Mesendoderm (in vitro differentiated cells): ENCODE data around the gene DEPDC1B.
A peak's percentile ranks its signal among the peaks of the same experiment; 100 is the strongest.
"Not testable (repeated sequence)": the region's sequence is repeated elsewhere in the genome, so short reads cannot be mapped to it uniquely, and the experiment has no call there.

ENCODE experiments used
- DNase-seq: peaks from one replicate; pipeline ENCODE4 v3.0.0; 2013
- H2AK5ac ChIP-seq: 2 replicates; pipeline ENCODE4 v1.6.1; 2013; ENCODE audit warnings: low read length, inconsistent platforms
- H2BK120ac ChIP-seq: 2 replicates; pipeline ENCODE4 v1.6.1; 2013; ENCODE audit warnings: low read depth, mild to moderate bottlenecking, low read length, moderate library complexity, mixed read lengths
- H2BK15ac ChIP-seq: replicated peaks from 2 replicates; pipeline ENCODE4 v1.6.1; 2013; ENCODE audit warnings: low read depth, mild to moderate bottlenecking, moderate library complexity
- H2BK5ac ChIP-seq: 2 replicates; pipeline ENCODE4 v1.6.1; 2013; ENCODE audit warnings: low read length, inconsistent platforms
- H3K18ac ChIP-seq: 2 replicates; pipeline ENCODE4 v1.6.1; 2013; ENCODE audit warnings: mild to moderate bottlenecking, low read length, mixed read lengths
- H3K23ac ChIP-seq: one replicate; pipeline ENCODE4 v1.6.1; 2013; ENCODE audit warnings: low read length
- H3K27ac ChIP-seq: 2 replicates; pipeline ENCODE4 v1.5.1; 2013; ENCODE audit warnings: low read depth, mild to moderate bottlenecking, inconsistent platforms, low read length, moderate library complexity
- H3K27me3 ChIP-seq: 2 replicates; pipeline ENCODE4 v1.6.1; 2013; ENCODE audit warnings: low read length, control low read depth, mild to moderate bottlenecking, inconsistent platforms; ENCODE audit not compliant: insufficient read depth, poor library complexity
- H3K36me3 ChIP-seq: 2 replicates; pipeline ENCODE4 v1.6.1; 2013; ENCODE audit warnings: low read length, inconsistent platforms; ENCODE audit not compliant: control insufficient read depth, insufficient read depth
- H3K4ac ChIP-seq: one replicate; pipeline ENCODE4 v1.6.1; 2013; ENCODE audit warnings: low read depth, mild to moderate bottlenecking, low read length, moderate library complexity
- H3K4me1 ChIP-seq: 2 replicates; pipeline ENCODE4 v1.6.1; 2013; ENCODE audit warnings: low read depth, low read length, inconsistent platforms; ENCODE audit not compliant: control insufficient read depth
- H3K4me2 ChIP-seq: 2 replicates; pipeline ENCODE4 v1.6.1; 2013; ENCODE audit warnings: low read length
- H3K4me3 ChIP-seq: 2 replicates; pipeline ENCODE4 v1.5.1; 2013; ENCODE audit warnings: mild to moderate bottlenecking, low read length
- H3K56ac ChIP-seq: one replicate; pipeline ENCODE4 v1.6.1; 2013; ENCODE audit warnings: low read length
- H3K79me1 ChIP-seq: 2 replicates; pipeline ENCODE4 v1.6.1; 2013; ENCODE audit warnings: low read length, inconsistent platforms
- H3K79me2 ChIP-seq: 2 replicates; pipeline ENCODE4 v1.6.1; 2013; ENCODE audit warnings: mild to moderate bottlenecking, low read length; ENCODE audit not compliant: control insufficient read depth, insufficient read depth
- H3K9ac ChIP-seq: 2 replicates; pipeline ENCODE4 v1.6.1; 2013; ENCODE audit warnings: low read length, inconsistent platforms
- H4K5ac ChIP-seq: one replicate; pipeline ENCODE4 v1.6.1; 2013; ENCODE audit warnings: low read length
- H4K8ac ChIP-seq: one replicate; pipeline ENCODE4 v1.6.1; 2013; ENCODE audit warnings: low read depth, mild to moderate bottlenecking, control low read depth, low read length, moderate library complexity
- WGBS: extraction: QIAGEN DNeasy Blood & Tissue Kit; methylation state at CpG from one replicate; pipeline ENCODE4 v1.1.7; 2013; ENCODE audit warnings: low lambda C conversion rate, missing lambda C conversion rate; ENCODE audit not compliant: insufficient coverage; ENCODE audit errors: extremely low coverage; 5-methylcytosine and 5-hydroxymethylcytosine counted together

The DEPDC1B gene

DNA sequence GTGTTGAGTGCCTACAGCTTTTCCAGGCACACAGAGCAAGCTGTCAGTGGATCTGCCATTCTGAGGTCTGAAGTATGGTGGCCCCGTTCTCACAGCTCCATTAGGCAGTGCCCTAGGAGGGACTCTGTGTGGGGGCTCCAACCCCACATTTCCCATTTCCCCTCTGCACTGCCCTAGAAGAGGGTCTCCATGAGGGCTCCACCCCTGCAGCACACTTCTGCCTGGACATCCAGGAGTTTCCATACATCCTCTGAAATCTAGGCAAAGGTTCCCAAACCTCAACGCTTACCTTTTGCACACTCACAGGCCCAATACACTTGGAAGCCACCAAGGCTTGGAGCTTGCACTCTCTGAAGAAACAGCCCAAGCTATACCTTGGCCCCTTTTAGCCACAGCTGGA, 131.3 kb downstream of the DEPDC1B start:
- no peaks in the 10 kb centered on the region for H3K27me3 ChIP-seq
- H3K56ac ChIP-seq: no peak overlapping the region
- no peak overlapping the region for H2BK120ac ChIP-seq
- H3K79me1 ChIP-seq: no peaks in the 10 kb centered on the region
- H4K5ac ChIP-seq: no peak overlapping the region
- no peak overlapping the region for H3K23ac ChIP-seq
- H3K36me3 ChIP-seq: no peaks in the 10 kb centered on the region
- no peak overlapping the region for H3K18ac ChIP-seq
- no peak overlapping the region for H2BK15ac ChIP-seq
- WGBS: no CpG with 5 or more reads among the region's 2 CpGs
- no peak overlapping the region for H3K4me2 ChIP-seq
- H3K4me1 ChIP-seq: no peaks in the 10 kb centered on the region
- H3K4me3 ChIP-seq: no peak overlapping the region
- H2AK5ac ChIP-seq: no peak overlapping the region
- peak; percentile 31 for DNase-seq
- H3K4ac ChIP-seq: no peak overlapping the region
- no peaks in the 10 kb centered on the region for H3K79me2 ChIP-seq
- no peak overlapping the region for H4K8ac ChIP-seq
- no peak overlapping the region for H3K9ac ChIP-seq
- no peak overlapping the region for H3K27ac ChIP-seq
- no peak overlapping the region for H2BK5ac ChIP-seq

GRCh38 chr5:60563696-60564324, 136.2 kb downstream of the DEPDC1B start:
- no peak overlapping the region for H3K18ac ChIP-seq
- H3K4ac ChIP-seq: no peak overlapping the region
- no peaks in the 10 kb centered on the region for H3K4me1 ChIP-seq
- 100% methylated on average over 2 of the region's 13 CpGs for WGBS
- H3K27ac ChIP-seq: no peak overlapping the region
- H2BK15ac ChIP-seq: no peak overlapping the region
- H2BK120ac ChIP-seq: no peak overlapping the region
- no peak overlapping the region for H2AK5ac ChIP-seq
- H4K5ac ChIP-seq: no peak overlapping the region
- H3K9ac ChIP-seq: no peak overlapping the region
- no peaks in the 10 kb centered on the region for H3K79me1 ChIP-seq
- no peak overlapping the region for H3K23ac ChIP-seq
- no peaks in the 10 kb centered on the region for H3K27me3 ChIP-seq
- no peak overlapping the region for H4K8ac ChIP-seq
- no peaks in the 10 kb centered on the region for H3K36me3 ChIP-seq
- no peak overlapping the region for H3K4me3 ChIP-seq
- H3K4me2 ChIP-seq: no peak overlapping the region
- H3K79me2 ChIP-seq: no peaks in the 10 kb centered on the region
- no peak overlapping the region for H2BK5ac ChIP-seq
- no peak for DNase-seq
- no peak overlapping the region for H3K56ac ChIP-seq

- H3K4ac ChIP-seq, H4K5ac ChIP-seq, H2BK120ac ChIP-seq, H3K27me3 ChIP-seq, H2BK15ac ChIP-seq, H3K4me1 ChIP-seq, H3K9ac ChIP-seq, H3K18ac ChIP-seq, H2BK5ac ChIP-seq, H3K23ac ChIP-seq, H3K4me3 ChIP-seq, DNase-seq, H3K79me1 ChIP-seq, H3K27ac ChIP-seq, H4K8ac ChIP-seq, H3K36me3 ChIP-seq, H3K56ac ChIP-seq, H3K4me2 ChIP-seq, H2AK5ac ChIP-seq, H3K79me2 ChIP-seq: not testable (repeated sequence)
- WGBS: no CpG with 5 or more reads among the region's 2 CpGs
Observed at GRCh38 chr5:60553291-60553690, 146.7 kb downstream of the DEPDC1B start.

GRCh38 chr5:60551829-60552228, 148.1 kb downstream of the DEPDC1B start:
- no peak overlapping the region for H3K23ac ChIP-seq

GRCh38 chr5:60551250-60551649, 148.7 kb downstream of the DEPDC1B start:
- Histone ChIP-seq H3K18ac (no peak overlapping the region), H2AK5ac (no peak overlapping the region), H3K36me3 (peaks cover 2% of the 10 kb centered on the region), H3K23ac (no peak overlapping the region), H3K79me2 (no peaks in the 10 kb centered on the region), H3K9ac (no peak overlapping the region), H4K8ac (no peak overlapping the region), H3K27me3 (no peaks in the 10 kb centered on the region), H4K5ac (no peak overlapping the region), H3K4me1 (no peaks in the 10 kb centered on the region), H3K4me2 (no peak overlapping the region), H3K27ac (no peak overlapping the region), H3K79me1 (no peaks in the 10 kb centered on the region), H3K4me3 (no peak overlapping the region), H3K4ac (no peak overlapping the region), H3K56ac (no peak overlapping the region), H2BK120ac (no peak overlapping the region), H2BK15ac (no peak overlapping the region), H2BK5ac (no peak overlapping the region)
- no CpG with 5 or more reads among the region's 1 CpG for WGBS
- DNase-seq: no peak

More at GRCh38 chr5:60551829-60552228, 148.1 kb downstream of the DEPDC1B start:
- H3K4ac ChIP-seq: no peak overlapping the region
- H2BK15ac ChIP-seq: no peak overlapping the region
- no peak overlapping the region for H2BK120ac ChIP-seq
- no CpG with 5 or more reads among the region's 3 CpGs for WGBS
- peaks cover 2% of the 10 kb centered on the region for H3K36me3 ChIP-seq
- H3K79me2 ChIP-seq: no peaks in the 10 kb centered on the region
- DNase-seq: no peak
- H2BK5ac ChIP-seq: no peak overlapping the region
- no peak overlapping the region for H3K27ac ChIP-seq
- no peak overlapping the region for H3K4me2 ChIP-seq
- H4K5ac ChIP-seq: no peak overlapping the region
- no peak overlapping the region for H3K4me3 ChIP-seq
- no peaks in the 10 kb centered on the region for H3K4me1 ChIP-seq
- no peak overlapping the region for H2AK5ac ChIP-seq
- H3K27me3 ChIP-seq: no peaks in the 10 kb centered on the region
- H3K9ac ChIP-seq: no peak overlapping the region
- no peak overlapping the region for H3K56ac ChIP-seq
- no peak overlapping the region for H4K8ac ChIP-seq
- no peaks in the 10 kb centered on the region for H3K79me1 ChIP-seq
- H3K18ac ChIP-seq: no peak overlapping the region

GRCh38 chr5:60550311-60550710, 149.7 kb downstream of the DEPDC1B start:
- H4K5ac ChIP-seq: no peak overlapping the region
- H3K79me2 ChIP-seq: no peaks in the 10 kb centered on the region
- H3K4me2 ChIP-seq: no peak overlapping the region
- H3K27me3 ChIP-seq: no peaks in the 10 kb centered on the region
- H3K56ac ChIP-seq: no peak overlapping the region
- no peak overlapping the region for H3K9ac ChIP-seq
- no peak overlapping the region for H2AK5ac ChIP-seq
- no peak overlapping the region for H4K8ac ChIP-seq
- H3K18ac ChIP-seq: no peak overlapping the region
- no peaks in the 10 kb centered on the region for H3K79me1 ChIP-seq
- no CpG with 5 or more reads among the region's 1 CpG for WGBS
- no peak overlapping the region for H2BK120ac ChIP-seq
- H3K4ac ChIP-seq: no peak overlapping the region
- no peak overlapping the region for H2BK5ac ChIP-seq
- H3K23ac ChIP-seq: no peak overlapping the region
- H3K36me3 ChIP-seq: peaks cover 2% of the 10 kb centered on the region
- H3K4me1 ChIP-seq: no peaks in the 10 kb centered on the region
- H3K4me3 ChIP-seq: no peak overlapping the region
- DNase-seq: no peak
- H2BK15ac ChIP-seq: no peak overlapping the region
- no peak overlapping the region for H3K27ac ChIP-seq
